ENCODE results near the gene ATE1. TPM values are rescaled to one million over a fixed set of nuclear protein-coding genes. Genes with fewer than 3 reads are reported as not detected.

Gene ATE1
- total and polyA plus RNA-seq, 4 experiments from 2014 or later = 24.5 to 36.6 (median 25.6) TPM

DNA sequence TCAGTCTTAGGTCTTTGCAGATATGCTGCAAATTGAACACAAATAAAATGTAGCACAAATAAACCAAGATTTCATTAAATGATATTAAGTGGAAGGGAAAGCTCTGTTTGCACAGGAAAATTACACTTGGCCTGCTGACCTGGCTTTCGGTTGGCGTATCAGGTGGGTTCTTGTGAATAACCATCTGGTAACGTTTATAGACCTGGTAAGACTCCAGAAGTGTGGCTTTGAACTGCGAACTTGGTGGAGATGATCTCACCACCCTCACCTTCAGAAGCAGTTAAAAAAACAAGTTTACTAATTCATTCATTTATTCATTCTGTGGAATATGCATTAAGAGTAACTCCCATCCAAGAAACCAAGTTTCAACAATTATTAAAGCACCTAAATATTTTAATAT lies 28.1 kb downstream of the ATE1 start:
- Histone ChIP-seq H3K4me1 (ENCODE audit: insufficient read depth, low read length) (no peaks in the 10 kb centered on the region), H3K4me3 (ENCODE audit: low read length in 2 of 2) (no peak overlapping the region), H3K9me3 (ENCODE audit: control insufficient read depth in 1 of 2, low read length in 2 of 2) (no peaks in the 10 kb centered on the region), H3K36me3 (ENCODE audit: insufficient read depth, low read length) (peaks cover 12% of the 10 kb centered on the region), H3K27ac (ENCODE audit: low read depth, low read length) (no peak overlapping the region), H3K27me3 (ENCODE audit: insufficient read depth, low read length) (no peaks in the 10 kb centered on the region)
- Mint-ChIP-seq H3K4me3 (no peak overlapping the region), H3K27me3 (no peaks in the 10 kb centered on the region), H3K36me3 (peaks cover 30 to 41% of the 10 kb centered on the region in 2 donors), H3K4me1 (peaks cover 0 to 7% (median 3%) of the 10 kb centered on the region in 4 donors), H3K9me3 (no peaks in the 10 kb centered on the region), H3K27ac (no peak overlapping the region)
- intact Hi-C loops (cut with micrococcal nuclease) = loop anchor here (1.0 kb wide), 2 partner anchors 950 to 956 kb away; no protein-coding TSS in a partner anchor
- POLR2A ChIA-PET (ENCODE audit: partially characterized antibody) = no interaction called here
- no peak for DNase-seq
- CTCF ChIA-PET (ENCODE audit: partially characterized antibody) = interaction anchor here (0.8 to 4.3 kb wide), 5 partner anchors 12 to 955 kb away, joined by 3 to 38 read pairs (median 7); no protein-coding TSS in a partner anchor

GRCh38 chr10:121891103-121891502 lies 36.7 kb downstream of the ATE1 start:
- Histone ChIP-seq H3K4me3 (ENCODE audit: low read length in 2 of 2) (no peak overlapping the region), H3K9me3 (ENCODE audit: control insufficient read depth in 1 of 2, low read length in 2 of 2) (no peaks in the 10 kb centered on the region), H3K36me3 (ENCODE audit: insufficient read depth, low read length) (no peaks in the 10 kb centered on the region), H3K27me3 (ENCODE audit: insufficient read depth, low read length) (no peaks in the 10 kb centered on the region), H3K4me1 (ENCODE audit: insufficient read depth, low read length) (no peaks in the 10 kb centered on the region), H3K27ac (ENCODE audit: low read depth, low read length) (no peak overlapping the region)
- no peak for DNase-seq
- H3K4me3 Mint-ChIP-seq = no peak overlapping the region
- peak overlapping the region in 1 of 7 donors; percentile 78 for H3K27ac Mint-ChIP-seq
- H3K9me3 Mint-ChIP-seq = no peaks in the 10 kb centered on the region
- POLR2A ChIA-PET (ENCODE audit: partially characterized antibody) = no interaction called here
- intact Hi-C loops (cut with micrococcal nuclease) = no loop called here
- H3K27me3 Mint-ChIP-seq = no peaks in the 10 kb centered on the region
- peaks cover 0 to 5% (median under 1%) of the 10 kb centered on the region in 4 donors for H3K4me1 Mint-ChIP-seq
- H3K36me3 Mint-ChIP-seq = peaks cover 13 to 19% of the 10 kb centered on the region in 2 donors
- CTCF ChIA-PET (ENCODE audit: partially characterized antibody) = no interaction called here

GRCh38 chr10:121889212-121889611 lies 38.6 kb downstream of the ATE1 start:
- no peak overlapping the region for H3K4me3 ChIP-seq (ENCODE audit: low read length in 2 of 2)
- Mint-ChIP-seq H3K4me3 (no peak overlapping the region), H3K36me3 (peaks cover 9 to 14% of the 10 kb centered on the region in 2 donors), H3K27me3 (no peaks in the 10 kb centered on the region), H3K4me1 (peaks cover 0 to 5% (median under 1%) of the 10 kb centered on the region in 4 donors), H3K9me3 (no peaks in the 10 kb centered on the region), H3K27ac (no peak overlapping the region)
- no peaks in the 10 kb centered on the region for H3K36me3 ChIP-seq (ENCODE audit: insufficient read depth, low read length)
- H3K27me3 ChIP-seq (ENCODE audit: insufficient read depth, low read length) = no peaks in the 10 kb centered on the region
- intact Hi-C loops (cut with micrococcal nuclease) = loop anchor here (5.0 kb wide), 1 partner anchor 67 kb away; no protein-coding TSS in a partner anchor
- no peak overlapping the region for H3K27ac ChIP-seq (ENCODE audit: low read depth, low read length)
- ChIA-PET POLR2A (ENCODE audit: partially characterized antibody) (no interaction called here), CTCF (ENCODE audit: partially characterized antibody) (interaction anchor here (0.5 to 6.1 kb wide), 2 partner anchors 10 to 155 kb away, joined by 3 to 38 read pairs; no protein-coding TSS in a partner anchor)
- no peak for DNase-seq
- no peaks in the 10 kb centered on the region for H3K9me3 ChIP-seq (ENCODE audit: control insufficient read depth in 1 of 2, low read length in 2 of 2)
- no peaks in the 10 kb centered on the region for H3K4me1 ChIP-seq (ENCODE audit: insufficient read depth, low read length)

DNA sequence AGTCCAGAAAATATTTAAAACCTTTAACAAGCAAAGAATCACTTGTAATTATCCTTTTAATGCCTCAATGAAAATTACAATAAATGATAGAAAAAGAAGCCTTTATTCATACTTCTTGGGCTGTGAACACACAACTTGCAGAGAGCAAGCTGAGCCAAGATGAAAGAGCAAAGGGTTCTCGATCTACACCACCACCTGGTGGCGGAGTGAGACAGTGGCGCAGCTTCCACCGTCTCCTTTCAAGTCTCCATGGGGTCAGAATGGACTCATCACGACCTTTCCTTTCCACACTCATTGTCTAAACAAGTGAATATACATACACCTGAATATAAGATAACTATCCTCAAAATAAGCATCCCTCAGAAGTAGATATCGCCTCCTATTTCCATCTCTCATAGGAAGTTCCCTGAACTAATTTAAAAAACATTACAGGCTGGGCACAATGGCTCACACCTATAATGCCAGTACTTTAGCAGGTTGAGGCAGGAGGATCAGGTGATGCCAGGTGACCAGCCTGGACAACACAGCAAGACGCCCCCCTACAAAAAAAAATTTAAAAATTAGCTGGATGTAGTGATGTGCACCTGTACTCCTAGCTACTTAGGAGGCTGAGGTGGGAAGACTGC lies 40.7 kb downstream of the ATE1 start:
- Mint-ChIP-seq H3K9me3 (no peaks in the 10 kb centered on the region), H3K4me1 (peaks cover 0 to 5% (median under 1%) of the 10 kb centered on the region in 4 donors), H3K27me3 (no peaks in the 10 kb centered on the region), H3K36me3 (peaks cover 13 to 14% of the 10 kb centered on the region in 2 donors), H3K27ac (peak overlapping the region in 1 of 7 donors; percentile 52), H3K4me3 (no peak overlapping the region)
- Histone ChIP-seq H3K27ac (ENCODE audit: low read depth, low read length) (no peak overlapping the region), H3K4me3 (ENCODE audit: low read length in 2 of 2) (no peak overlapping the region), H3K36me3 (ENCODE audit: insufficient read depth, low read length) (no peaks in the 10 kb centered on the region), H3K27me3 (ENCODE audit: insufficient read depth, low read length) (no peaks in the 10 kb centered on the region), H3K4me1 (ENCODE audit: insufficient read depth, low read length) (no peaks in the 10 kb centered on the region), H3K9me3 (ENCODE audit: control insufficient read depth in 1 of 2, low read length in 2 of 2) (no peaks in the 10 kb centered on the region)
- peak in 4 of 5 donors; percentile 17 to 26 (median 24) for DNase-seq
- POLR2A ChIA-PET (ENCODE audit: partially characterized antibody) = no interaction called here
- intact Hi-C loops (cut with micrococcal nuclease) = loop anchor here (1.0 to 5.0 kb wide), 2 partner anchors 65 to 944 kb away; no protein-coding TSS in a partner anchor
- CTCF ChIA-PET (ENCODE audit: partially characterized antibody) = interaction anchor here (0.7 to 6.1 kb wide), 9 partner anchors 9 to 944 kb away, joined by 3 to 38 read pairs (median 3); no protein-coding TSS in a partner anchor

- ChIA-PET CTCF (ENCODE audit: partially characterized antibody) (interaction anchor here (1.0 to 6.1 kb wide), 9 partner anchors 8 to 945 kb away, joined by 3 to 38 read pairs (median 6); no protein-coding TSS in a partner anchor), POLR2A (ENCODE audit: partially characterized antibody) (no interaction called here)
- H3K27me3 Mint-ChIP-seq = no peaks in the 10 kb centered on the region
- H3K36me3 Mint-ChIP-seq = peaks cover 10 to 14% of the 10 kb centered on the region in 2 donors
- H3K9me3 Mint-ChIP-seq = no peaks in the 10 kb centered on the region
- H3K27ac ChIP-seq (ENCODE audit: low read depth, low read length) = no peak overlapping the region
- no peaks in the 10 kb centered on the region for H3K9me3 ChIP-seq (ENCODE audit: control insufficient read depth in 1 of 2, low read length in 2 of 2)
- DNase-seq = no peak
- H3K27me3 ChIP-seq (ENCODE audit: insufficient read depth, low read length) = no peaks in the 10 kb centered on the region
- H3K36me3 ChIP-seq (ENCODE audit: insufficient read depth, low read length) = no peaks in the 10 kb centered on the region
- H3K27ac Mint-ChIP-seq = no peak overlapping the region
- no peak overlapping the region for H3K4me3 Mint-ChIP-seq
- H3K4me1 ChIP-seq (ENCODE audit: insufficient read depth, low read length) = no peaks in the 10 kb centered on the region
- intact Hi-C loops (cut with micrococcal nuclease) = loop anchor here (5.0 kb wide), 1 partner anchor 64 kb away; no protein-coding TSS in a partner anchor
- peaks cover 0 to 5% (median under 1%) of the 10 kb centered on the region in 4 donors for H3K4me1 Mint-ChIP-seq
- H3K4me3 ChIP-seq (ENCODE audit: low read length in 2 of 2) = no peak overlapping the region
Observed at GRCh38 chr10:121886181-121886580, 41.6 kb downstream of the ATE1 start.

DNA sequence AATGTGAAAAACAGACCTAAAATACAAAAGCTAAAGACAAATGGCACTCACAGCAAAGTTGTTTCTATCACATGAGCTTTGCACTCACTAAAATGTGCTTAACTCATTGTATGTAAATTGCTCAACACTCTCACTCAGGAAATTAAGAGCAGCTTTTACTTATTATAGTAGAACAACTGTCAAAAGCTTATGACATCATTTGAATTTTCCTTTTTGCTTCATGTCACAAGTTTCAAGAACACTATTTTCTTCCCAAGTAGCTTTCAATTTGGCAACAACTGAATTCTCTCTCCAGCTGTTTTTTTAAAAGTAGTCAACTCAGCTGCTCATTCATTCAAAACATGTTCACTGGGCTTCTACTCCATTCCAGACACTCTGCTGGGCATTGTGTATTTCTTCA lies 46.9 kb downstream of the ATE1 start:
- POLR2A ChIA-PET (ENCODE audit: partially characterized antibody) = no interaction called here

DNA sequence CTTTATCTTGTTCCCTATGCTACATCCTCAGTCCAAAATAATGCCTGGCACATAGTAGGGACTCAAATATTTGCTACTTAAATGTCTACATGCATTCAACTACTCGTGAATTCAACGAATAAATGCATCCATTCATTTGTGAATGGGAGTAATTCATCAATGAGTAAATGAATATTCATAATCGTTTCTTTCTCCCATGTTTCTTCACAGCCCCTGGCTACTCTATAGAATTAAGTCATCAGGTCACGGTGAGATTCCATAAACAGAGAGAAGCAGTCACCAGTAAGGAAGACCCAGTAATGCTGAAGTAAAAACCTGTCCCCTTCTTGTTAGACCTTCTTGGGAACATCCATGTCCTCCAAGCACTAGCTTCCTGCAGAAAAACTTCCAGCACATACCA lies 48.4 kb downstream of the ATE1 start:
- no peak overlapping the region for H3K4me3 ChIP-seq (ENCODE audit: low read length in 2 of 2)
- no peak overlapping the region for H3K4me3 Mint-ChIP-seq
- no peak overlapping the region for H3K27ac ChIP-seq (ENCODE audit: low read depth, low read length)
- intact Hi-C loops (cut with micrococcal nuclease) = no loop called here
- H3K36me3 Mint-ChIP-seq = peaks cover 25 to 30% of the 10 kb centered on the region in 2 donors
- no peak overlapping the region for H3K27ac Mint-ChIP-seq
- H3K9me3 ChIP-seq (ENCODE audit: control insufficient read depth in 1 of 2, low read length in 2 of 2) = no peaks in the 10 kb centered on the region
- ChIA-PET CTCF (ENCODE audit: partially characterized antibody) (no interaction called here), POLR2A (ENCODE audit: partially characterized antibody) (no interaction called here)
- H3K4me1 ChIP-seq (ENCODE audit: insufficient read depth, low read length) = no peaks in the 10 kb centered on the region
- H3K27me3 Mint-ChIP-seq = no peaks in the 10 kb centered on the region
- peaks cover 0 to 2% (median 0%) of the 10 kb centered on the region in 4 donors for H3K4me1 Mint-ChIP-seq
- H3K9me3 Mint-ChIP-seq = no peaks in the 10 kb centered on the region
- H3K36me3 ChIP-seq (ENCODE audit: insufficient read depth, low read length) = no peaks in the 10 kb centered on the region
- no peak for DNase-seq
- H3K27me3 ChIP-seq (ENCODE audit: insufficient read depth, low read length) = no peaks in the 10 kb centered on the region

More for the DNA sequence above, 46.9 kb downstream of the ATE1 start:
- Histone ChIP-seq H3K27ac (ENCODE audit: low read depth, low read length) (no peak overlapping the region), H3K4me3 (ENCODE audit: low read length in 2 of 2) (no peak overlapping the region), H3K4me1 (ENCODE audit: insufficient read depth, low read length) (no peaks in the 10 kb centered on the region), H3K36me3 (ENCODE audit: insufficient read depth, low read length) (no peaks in the 10 kb centered on the region), H3K9me3 (ENCODE audit: control insufficient read depth in 1 of 2, low read length in 2 of 2) (no peaks in the 10 kb centered on the region), H3K27me3 (ENCODE audit: insufficient read depth, low read length) (no peaks in the 10 kb centered on the region)
- H3K9me3 Mint-ChIP-seq = no peaks in the 10 kb centered on the region
- no peak overlapping the region for H3K4me3 Mint-ChIP-seq
- intact Hi-C loops (cut with micrococcal nuclease) = no loop called here
- peaks cover 0 to 2% (median 0%) of the 10 kb centered on the region in 4 donors for H3K4me1 Mint-ChIP-seq
- H3K36me3 Mint-ChIP-seq = peaks cover 25 to 30% of the 10 kb centered on the region in 2 donors
- H3K27ac Mint-ChIP-seq = no peak overlapping the region
- DNase-seq = no peak
- no peaks in the 10 kb centered on the region for H3K27me3 Mint-ChIP-seq
- CTCF ChIA-PET (ENCODE audit: partially characterized antibody) = interaction anchor here (1.2 kb wide), 1 partner anchor 20 kb away, joined by 8 read pairs; no protein-coding TSS in a partner anchor

Data from CD4-positive, alpha-beta memory T cell (primary cell).